Gastroesophageal sphincter (tissue), 4 donors: ENCODE results near the gene CMIP. TPM values are rescaled to one million over a fixed set of nuclear protein-coding genes. Genes with fewer than 3 reads are reported as not detected.

Experiments used
- ATAC-seq: fragments of 150-250 bp; one replicate; pipeline ENCODE4 v1.9.1; 2016; ENCODE audit warnings: mild to moderate bottlenecking, moderate library complexity
- H3K27ac ChIP-seq, 4 donors: fragments of 200-600 bp; sonication (generic) in 3 of 4; 1 replicate in 3 of 4; 2 replicates in 1 of 4; pipeline ENCODE4 v1.5.1; 2016 to 2019
- H3K27me3 ChIP-seq: fragments of 200-600 bp; sonication (generic); one replicate; pipeline ENCODE4 v1.5.1; 2019
- H3K36me3 ChIP-seq, 2 donors: fragments of 200-600 bp; sonication (generic); one replicate each; pipeline ENCODE4 v1.5.1; 2019; ENCODE audit warnings: control low read depth in 1 of 2
- H3K4me1 ChIP-seq, 3 donors: fragments of 200-600 bp; sonication (generic); 1 replicate in 2 of 3; 2 replicates in 1 of 3; pipeline ENCODE4 v1.5.1; 2016 to 2019; ENCODE audit warnings: control low read depth in 2 of 3
- H3K4me3 ChIP-seq, 2 donors: fragments of 200-600 bp; sonication (generic); one replicate each; pipeline ENCODE4 v1.5.1; 2019; ENCODE audit warnings: mild to moderate bottlenecking in 1 of 2, moderate library complexity in 1 of 2
- H3K9me3 ChIP-seq, 3 donors: fragments of 200-600 bp; sonication (generic); one replicate each; pipeline ENCODE4 v1.5.1; 2017 to 2019; ENCODE audit warnings: control low read depth in 2 of 3
- CTCF ChIP-seq, 4 experiments: fragments of 200-600 bp in 2 of 4; fragments of 450-650 bp in 2 of 4; sonication (generic) in 1 of 4; IDR thresholded peaks; one replicate each; pipeline ENCODE4 v1.5.1; 2017 to 2019; ENCODE audit warnings: antibody characterized with exemption in 4 of 4, mild to moderate bottlenecking in 2 of 4, moderate library complexity in 2 of 4
- EP300 ChIP-seq: sonication (generic); formaldehyde crosslinking; IDR thresholded peaks from one replicate; pipeline ENCODE4 v1.6.1; 2017; ENCODE audit warnings: antibody characterized with exemption, mild to moderate bottlenecking
- POLR2A ChIP-seq, 2 donors: fragments of 450-650 bp; IDR thresholded peaks; one replicate each; pipeline ENCODE4 v1.6.1; 2017; ENCODE audit warnings: antibody characterized with exemption in 2 of 2, mild to moderate bottlenecking in 2 of 2, moderate library complexity in 1 of 2
- POLR2AphosphoS5 ChIP-seq: sonication (generic); formaldehyde crosslinking; IDR thresholded peaks from one replicate; pipeline ENCODE4 v1.6.1; 2017; ENCODE audit warnings: antibody characterized with exemption
- WGBS, 2 donors: methylation state at CpG; one replicate each; pipeline ENCODE4 v1.1.5; 2018; ENCODE audit warnings: low coverage in 1 of 2; 5-methylcytosine and 5-hydroxymethylcytosine counted together
- total RNA-seq, 4 donors: library from RNA; depleted of rRNA; stranded (reverse); fragments of >200 nt; gene quantifications; one replicate each; pipeline ENCODE4 v1.1.0, GENCODE V29; 2016

Gene CMIP
- total RNA-seq, 4 donors from 2014 or later, result 13.4 to 24.0 (median 19.2) TPM

GRCh38 chr16:81731649-81732048, 287.0 kb downstream of the CMIP start:
- H3K27ac ChIP-seq, result no peak overlapping the region
- no peaks in the 10 kb centered on the region for H3K9me3 ChIP-seq
- WGBS, 2 donors, result 72 to 96% methylated on average over 5 to 6 of the region's 8 CpGs
- H3K27me3 ChIP-seq, result no peaks in the 10 kb centered on the region
- TF ChIP-seq CTCF (IDR thresholded peaks at IDR 0.05), result no peak
- TF ChIP-seq POLR2AphosphoS5, result no peak
- TF ChIP-seq POLR2A (IDR thresholded peaks at IDR 0.05), result no peak
- no peak for TF ChIP-seq EP300
- no peak for ATAC-seq
- H3K4me3 ChIP-seq, result no peak overlapping the region
- H3K36me3 ChIP-seq, result no peaks in the 10 kb centered on the region
- H3K4me1 ChIP-seq, result peaks cover 0 to 17% (median 9%) of the 10 kb centered on the region in 3 donors

- H3K4me3 ChIP-seq, result no peak overlapping the region
- H3K4me1 ChIP-seq, result peaks cover 0 to 20% (median 9%) of the 10 kb centered on the region in 3 donors
- no peaks in the 10 kb centered on the region for H3K9me3 ChIP-seq
- H3K27ac ChIP-seq, result no peak overlapping the region
- no peaks in the 10 kb centered on the region for H3K27me3 ChIP-seq
- TF ChIP-seq CTCF (IDR thresholded peaks at IDR 0.05), result no peak
- no peak for TF ChIP-seq POLR2AphosphoS5
- TF ChIP-seq POLR2A (IDR thresholded peaks at IDR 0.05), result no peak
- no peak for TF ChIP-seq EP300
- no CpG with 5 or more reads among the region's 1 CpG for WGBS, 2 donors
- no peaks in the 10 kb centered on the region for H3K36me3 ChIP-seq
- no peak for ATAC-seq
These were observed 288.1 kb downstream of the CMIP start for GRCh38 chr16:81732699-81733098.

GRCh38 chr16:81733295-81733694, 288.7 kb downstream of the CMIP start:
- no peak for TF ChIP-seq CTCF (IDR thresholded peaks at IDR 0.05)
- no peak for TF ChIP-seq POLR2A (IDR thresholded peaks at IDR 0.05)
- TF ChIP-seq POLR2AphosphoS5, result no peak
- no peak for TF ChIP-seq EP300
- Histone ChIP-seq H3K36me3 (no peaks in the 10 kb centered on the region), H3K4me1 (peaks cover 0 to 26% (median 14%) of the 10 kb centered on the region in 3 donors), H3K27ac (no peak overlapping the region), H3K27me3 (no peaks in the 10 kb centered on the region), H3K9me3 (no peaks in the 10 kb centered on the region), H3K4me3 (no peak overlapping the region)
- WGBS, 2 donors, result 86 to 90% methylated on average over 1 of the region's 1 CpG
- no peak for ATAC-seq

GRCh38 chr16:81734632-81735434, 290.2 kb downstream of the CMIP start:
- Histone ChIP-seq H3K27me3 (no peaks in the 10 kb centered on the region), H3K9me3 (no peaks in the 10 kb centered on the region), H3K4me3 (no peak overlapping the region), H3K4me1 (peaks cover 0 to 30% (median 14%) of the 10 kb centered on the region in 3 donors), H3K36me3 (no peaks in the 10 kb centered on the region), H3K27ac (no peak overlapping the region)
- WGBS, 2 donors, result 83 to 90% methylated on average over 2 to 4 of the region's 6 CpGs
- TF ChIP-seq CTCF (IDR thresholded peaks at IDR 0.05), result no peak
- no peak for TF ChIP-seq POLR2A (IDR thresholded peaks at IDR 0.05)
- no peak for TF ChIP-seq EP300
- TF ChIP-seq POLR2AphosphoS5, result no peak
- ATAC-seq, result no peak
